ENCODE measurements around the gene DNAH14. TPM values are rescaled to one million over a fixed set of nuclear protein-coding genes. Genes with fewer than 3 reads are reported as not detected.

Gene DNAH14
- total RNA-seq, 4 donors from 2014 or later = 9.5 to 32.4 (median 14.8) TPM

DNA sequence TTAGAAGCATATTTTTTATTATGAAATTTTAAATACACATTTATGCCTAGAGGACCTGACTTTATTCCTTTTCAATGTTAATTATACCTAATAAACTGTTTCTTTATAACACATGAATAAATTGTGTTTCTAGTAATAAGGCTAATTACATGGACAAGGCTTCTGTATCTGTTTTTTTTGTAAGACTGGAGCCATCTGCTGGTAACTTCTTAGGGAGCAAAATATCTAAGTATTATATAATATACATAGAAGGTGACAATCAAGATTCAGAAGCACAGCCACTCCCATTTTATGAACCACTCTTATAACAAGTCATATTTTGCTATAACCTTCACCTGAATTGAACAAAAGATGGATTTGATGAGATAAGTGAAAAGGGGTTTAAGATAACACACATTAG, 414.1 kb downstream of the DNAH14 start:
- Histone ChIP-seq H3K36me3 (no peaks in the 10 kb centered on the region), H3K27ac (no peak overlapping the region), H3K4me3 (no peak overlapping the region), H3K27me3 (no peaks in the 10 kb centered on the region), H3K9me3 (no peaks in the 10 kb centered on the region), H3K4me1 (no peaks in the 10 kb centered on the region)
- no peak for TF ChIP-seq POLR2A (IDR thresholded peaks at IDR 0.05)
- TF ChIP-seq EP300 (IDR thresholded peaks at IDR 0.05) = no peak
- no peak for TF ChIP-seq POLR2AphosphoS5 (IDR thresholded peaks at IDR 0.05)
- TF ChIP-seq, protein P1, sequence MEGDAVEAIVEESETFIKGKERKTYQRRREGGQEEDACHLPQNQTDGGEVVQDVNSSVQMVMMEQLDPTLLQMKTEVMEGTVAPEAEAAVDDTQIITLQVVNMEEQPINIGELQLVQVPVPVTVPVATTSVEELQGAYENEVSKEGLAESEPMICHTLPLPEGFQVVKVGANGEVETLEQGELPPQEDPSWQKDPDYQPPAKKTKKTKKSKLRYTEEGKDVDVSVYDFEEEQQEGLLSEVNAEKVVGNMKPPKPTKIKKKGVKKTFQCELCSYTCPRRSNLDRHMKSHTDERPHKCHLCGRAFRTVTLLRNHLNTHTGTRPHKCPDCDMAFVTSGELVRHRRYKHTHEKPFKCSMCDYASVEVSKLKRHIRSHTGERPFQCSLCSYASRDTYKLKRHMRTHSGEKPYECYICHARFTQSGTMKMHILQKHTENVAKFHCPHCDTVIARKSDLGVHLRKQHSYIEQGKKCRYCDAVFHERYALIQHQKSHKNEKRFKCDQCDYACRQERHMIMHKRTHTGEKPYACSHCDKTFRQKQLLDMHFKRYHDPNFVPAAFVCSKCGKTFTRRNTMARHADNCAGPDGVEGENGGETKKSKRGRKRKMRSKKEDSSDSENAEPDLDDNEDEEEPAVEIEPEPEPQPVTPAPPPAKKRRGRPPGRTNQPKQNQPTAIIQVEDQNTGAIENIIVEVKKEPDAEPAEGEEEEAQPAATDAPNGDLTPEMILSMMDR (IDR thresholded peaks at IDR 0.05) = no peak
- no peak for ATAC-seq

- Histone ChIP-seq H3K9me3 (no peaks in the 10 kb centered on the region), H3K4me3 (no peak overlapping the region), H3K27me3 (no peaks in the 10 kb centered on the region), H3K36me3 (no peaks in the 10 kb centered on the region), H3K27ac (no peak overlapping the region), H3K4me1 (no peaks in the 10 kb centered on the region)
- WGBS, 2 donors (ENCODE audit: low coverage in 1 of 2) = 44 to 66% methylated on average over 3 of the region's 3 CpGs
- TF ChIP-seq EP300 (IDR thresholded peaks at IDR 0.05) = no peak
- TF ChIP-seq, protein P1 (IDR thresholded peaks at IDR 0.05) = no peak
- no peak for ATAC-seq
Measured at GRCh38 chr1:225347123-225347683, 417.7 kb downstream of the DNAH14 start.

DNA sequence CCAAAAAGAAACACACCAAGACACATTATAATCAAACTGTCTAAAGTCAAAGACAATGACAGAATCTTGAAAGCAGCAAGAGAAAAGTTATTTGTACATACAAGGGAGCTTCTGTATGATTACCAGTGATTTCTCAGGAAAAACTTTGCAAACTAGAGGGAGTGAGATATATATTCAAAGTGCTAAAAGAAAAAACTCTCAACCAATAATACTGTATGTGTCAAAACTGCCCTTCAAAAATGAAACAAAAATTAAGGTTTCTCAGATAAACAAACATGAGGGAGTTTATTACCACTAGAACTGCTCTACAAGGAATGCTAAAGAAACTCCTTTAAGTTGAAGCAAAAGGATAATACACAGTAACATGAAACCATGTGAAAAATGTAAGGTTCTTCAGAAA, 418.9 kb downstream of the DNAH14 start:
- H3K9me3 ChIP-seq = no peaks in the 10 kb centered on the region
- H3K36me3 ChIP-seq = no peaks in the 10 kb centered on the region
- H3K4me1 ChIP-seq = no peaks in the 10 kb centered on the region
- H3K27ac ChIP-seq = no peak overlapping the region
- no peak for TF ChIP-seq EP300 (IDR thresholded peaks at IDR 0.05)
- TF ChIP-seq, protein P1 (IDR thresholded peaks at IDR 0.05) = no peak
- no peak for TF ChIP-seq POLR2AphosphoS5 (IDR thresholded peaks at IDR 0.05)
- no peak for TF ChIP-seq POLR2A (IDR thresholded peaks at IDR 0.05)
- no peak for ATAC-seq
- no peaks in the 10 kb centered on the region for H3K27me3 ChIP-seq
- no peak overlapping the region for H3K4me3 ChIP-seq

DNA sequence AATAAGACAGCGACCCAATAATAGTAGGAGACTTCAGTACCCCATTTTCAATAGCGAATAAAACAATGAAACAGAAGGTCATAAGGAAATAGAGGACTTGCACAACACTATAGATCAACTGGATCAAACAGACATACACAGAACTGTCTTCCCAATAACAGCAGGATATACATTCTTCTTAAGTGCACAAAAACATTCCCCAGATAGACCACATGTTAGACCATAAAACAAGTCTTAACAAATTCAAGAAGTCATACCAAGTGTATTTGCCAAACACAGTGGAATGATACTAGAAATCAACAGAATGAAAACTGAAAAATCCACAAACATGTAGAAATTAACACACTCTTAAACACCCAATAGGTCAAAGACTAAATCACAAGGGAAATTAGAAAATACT, 420.4 kb downstream of the DNAH14 start:
- 78 to 79% methylated on average over 2 of the region's 2 CpGs for WGBS, 2 donors (ENCODE audit: low coverage in 1 of 2)
- Histone ChIP-seq H3K4me1 (no peaks in the 10 kb centered on the region), H3K36me3 (no peaks in the 10 kb centered on the region), H3K4me3 (no peak overlapping the region), H3K27me3 (no peaks in the 10 kb centered on the region), H3K27ac (no peak overlapping the region), H3K9me3 (no peaks in the 10 kb centered on the region)
- TF ChIP-seq EP300 (IDR thresholded peaks at IDR 0.05) (no peak), POLR2AphosphoS5 (IDR thresholded peaks at IDR 0.05) (no peak), POLR2A (IDR thresholded peaks at IDR 0.05) (no peak)
- TF ChIP-seq, protein P1 (IDR thresholded peaks at IDR 0.05) = no peak
- no peak for ATAC-seq

DNA sequence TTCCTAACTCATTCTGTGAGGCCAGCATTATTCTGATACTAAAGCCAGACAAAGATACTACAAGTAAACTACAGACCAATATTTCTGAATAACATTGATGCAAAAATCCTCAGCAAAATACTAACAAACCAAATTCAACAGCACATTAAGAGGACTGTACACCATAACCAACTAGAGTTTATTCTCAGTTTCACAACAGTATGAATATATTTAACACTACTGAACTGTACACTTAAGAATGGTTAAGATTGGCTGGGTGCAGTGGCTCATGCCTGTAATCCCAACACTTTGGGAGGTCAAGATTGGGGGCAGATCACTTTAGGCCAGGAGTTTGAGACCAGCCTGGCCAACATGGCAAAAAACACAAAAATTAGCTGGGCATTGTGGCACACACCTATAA, 421.4 kb downstream of the DNAH14 start:
- H3K4me1 ChIP-seq = no peaks in the 10 kb centered on the region
- TF ChIP-seq POLR2AphosphoS5 (IDR thresholded peaks at IDR 0.05) (no peak), EP300 (IDR thresholded peaks at IDR 0.05) (no peak), POLR2A (IDR thresholded peaks at IDR 0.05) (no peak)
- TF ChIP-seq, protein P1 (IDR thresholded peaks at IDR 0.05) = no peak
- ATAC-seq = no peak
- no peaks in the 10 kb centered on the region for H3K27me3 ChIP-seq
- no peak overlapping the region for H3K27ac ChIP-seq
- no peaks in the 10 kb centered on the region for H3K36me3 ChIP-seq
- H3K9me3 ChIP-seq = no peaks in the 10 kb centered on the region
- H3K4me3 ChIP-seq = no peak overlapping the region
